ENCODE measurements around the gene CMC2. TPM values are rescaled to one million over a fixed set of nuclear protein-coding genes. Genes with fewer than 3 reads are reported as not detected.

CMC2 gene
- total RNA-seq, 1 experiment from 2014 or later: 64.2 TPM

DNA sequence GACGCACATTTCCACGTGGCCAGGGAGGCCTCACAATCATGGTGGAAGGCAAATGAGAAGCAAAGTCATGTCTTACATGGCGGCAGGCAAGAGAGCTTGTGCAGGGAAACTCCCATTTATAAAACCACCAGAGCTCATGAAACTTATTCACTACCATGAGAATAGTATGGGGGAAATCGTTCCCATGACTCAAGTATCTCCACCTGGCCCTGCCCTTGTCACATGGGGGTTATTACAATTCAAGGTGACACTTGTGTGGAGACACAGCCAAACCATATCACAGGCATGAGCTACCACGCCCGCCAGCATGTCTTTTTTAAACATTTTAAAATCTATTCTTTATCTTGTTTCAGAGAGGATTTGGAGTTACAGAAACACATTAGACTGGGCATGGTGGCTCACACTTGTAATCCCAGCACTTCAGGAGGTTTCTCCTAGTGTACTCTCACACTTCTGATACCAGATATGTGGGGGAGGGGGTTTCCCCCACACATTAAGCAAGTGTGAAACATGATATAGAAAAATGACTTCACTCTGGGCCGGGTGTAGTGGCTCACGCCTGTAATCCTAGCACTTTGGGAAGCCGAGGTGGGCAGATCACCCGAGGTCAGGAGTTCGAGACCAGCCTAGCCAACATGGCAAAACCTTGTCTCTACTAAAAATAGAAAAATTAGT lies 23.4 kb upstream of the CMC2 start:
- no peak overlapping the region for H3K4me3 Mint-ChIP-seq
- Histone ChIP-seq H3T11ph (ENCODE audit: low read length) (no peak overlapping the region), H3K9me3 (ENCODE audit: control insufficient read depth, low read depth, low read length) (no peaks in the 10 kb centered on the region), H2BK5ac (ENCODE audit: insufficient read length, low read length) (no peak overlapping the region), H3K4ac (ENCODE audit: low read depth, low read length) (no peak overlapping the region), H3K9ac (ENCODE audit: extremely low read depth, insufficient read length, low read length) (no peak overlapping the region), H3K79me1 (ENCODE audit: insufficient read depth, low read depth, low read length, poor library complexity, severe bottlenecking) (no peaks in the 10 kb centered on the region), H2BK20ac (ENCODE audit: low read depth, low read length, poor library complexity, severe bottlenecking) (no peak overlapping the region), H2AFZ (ENCODE audit: low read length) (no peak overlapping the region), H4K20me1 (ENCODE audit: control insufficient read depth, insufficient read depth, insufficient read length) (no peaks in the 10 kb centered on the region), H3K56ac (ENCODE audit: insufficient read length, low read depth, low read length) (no peak overlapping the region), H3K23ac (ENCODE audit: insufficient read length, low read depth, low read length) (no peak overlapping the region), H3K79me2 (ENCODE audit: insufficient read depth, low read length) (no peaks in the 10 kb centered on the region), H3K14ac (ENCODE audit: insufficient read depth, low read length) (no peak overlapping the region), H4K5ac (ENCODE audit: insufficient read length, low read depth, low read length) (no peak overlapping the region), H3K27me3 (ENCODE audit: insufficient read depth, low read length) (no peaks in the 10 kb centered on the region), H3K23me2 (ENCODE audit: insufficient read length, low read depth, low read length, poor library complexity, severe bottlenecking) (no peaks in the 10 kb centered on the region), H3K18ac (ENCODE audit: insufficient read length, low read depth, low read length) (no peak overlapping the region), H4K8ac (replicated peaks; ENCODE audit: insufficient read length, low read depth, low read length) (no peak overlapping the region), H2BK12ac (ENCODE audit: insufficient read length, low read depth, low read length) (no peak overlapping the region), H2BK120ac (ENCODE audit: low read depth, low read length, poor library complexity, severe bottlenecking) (no peak overlapping the region), H2AK5ac (ENCODE audit: insufficient read length, low read length) (no peak overlapping the region), H3K27ac (ENCODE audit: insufficient read length, low read depth, low read length) (no peak overlapping the region), H3K4me1 (ENCODE audit: insufficient read depth, low read length) (no peaks in the 10 kb centered on the region), H2BK15ac (ENCODE audit: low read depth, low read length) (no peak overlapping the region), H3K4me2 (ENCODE audit: insufficient read depth, insufficient read length, low read length) (no peak overlapping the region), H4K91ac (ENCODE audit: insufficient read length, low read depth, low read length) (no peak overlapping the region)
- peaks cover 26 to 62% (median 45%) of the 10 kb centered on the region in 3 experiments for H3K36me3 Mint-ChIP-seq (ENCODE audit: insufficient read depth in 1 of 3, low read depth in 3 of 3)
- TF ChIP-seq, protein P1, sequence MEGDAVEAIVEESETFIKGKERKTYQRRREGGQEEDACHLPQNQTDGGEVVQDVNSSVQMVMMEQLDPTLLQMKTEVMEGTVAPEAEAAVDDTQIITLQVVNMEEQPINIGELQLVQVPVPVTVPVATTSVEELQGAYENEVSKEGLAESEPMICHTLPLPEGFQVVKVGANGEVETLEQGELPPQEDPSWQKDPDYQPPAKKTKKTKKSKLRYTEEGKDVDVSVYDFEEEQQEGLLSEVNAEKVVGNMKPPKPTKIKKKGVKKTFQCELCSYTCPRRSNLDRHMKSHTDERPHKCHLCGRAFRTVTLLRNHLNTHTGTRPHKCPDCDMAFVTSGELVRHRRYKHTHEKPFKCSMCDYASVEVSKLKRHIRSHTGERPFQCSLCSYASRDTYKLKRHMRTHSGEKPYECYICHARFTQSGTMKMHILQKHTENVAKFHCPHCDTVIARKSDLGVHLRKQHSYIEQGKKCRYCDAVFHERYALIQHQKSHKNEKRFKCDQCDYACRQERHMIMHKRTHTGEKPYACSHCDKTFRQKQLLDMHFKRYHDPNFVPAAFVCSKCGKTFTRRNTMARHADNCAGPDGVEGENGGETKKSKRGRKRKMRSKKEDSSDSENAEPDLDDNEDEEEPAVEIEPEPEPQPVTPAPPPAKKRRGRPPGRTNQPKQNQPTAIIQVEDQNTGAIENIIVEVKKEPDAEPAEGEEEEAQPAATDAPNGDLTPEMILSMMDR (conservative IDR thresholded peaks at IDR 0.05): no peak
- peaks cover under 1 to 4% of the 10 kb centered on the region in 2 experiments; a peak in 1 of 4 replicates for H3K4me1 Mint-ChIP-seq
- no peak overlapping the region for H3K27ac Mint-ChIP-seq
- DNase-seq: no peak
- no CpG with 5 or more reads among the region's 11 CpGs for WGBS (ENCODE audit: extremely low coverage, insufficient read length, low lambda C conversion rate)
- peaks cover 7 to 8% of the 10 kb centered on the region in 2 experiments for H3K9me3 Mint-ChIP-seq
- H3K27me3 Mint-ChIP-seq (ENCODE audit: low read depth): no peaks in the 10 kb centered on the region
